SIG-M5 (cell line): ENCODE results near the gene PIK3IP1.
"Not testable (repeated sequence)": the region's sequence is repeated elsewhere in the genome, so short reads cannot be mapped to it uniquely, and the experiment has no call there.

Source experiments
- DNase-seq: peaks from one replicate; lab custom pipeline; 2025; lab: John Stamatoyannopoulos, UW

PIK3IP1 gene, protein sequence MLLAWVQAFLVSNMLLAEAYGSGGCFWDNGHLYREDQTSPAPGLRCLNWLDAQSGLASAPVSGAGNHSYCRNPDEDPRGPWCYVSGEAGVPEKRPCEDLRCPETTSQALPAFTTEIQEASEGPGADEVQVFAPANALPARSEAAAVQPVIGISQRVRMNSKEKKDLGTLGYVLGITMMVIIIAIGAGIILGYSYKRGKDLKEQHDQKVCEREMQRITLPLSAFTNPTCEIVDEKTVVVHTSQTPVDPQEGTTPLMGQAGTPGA

DNA sequence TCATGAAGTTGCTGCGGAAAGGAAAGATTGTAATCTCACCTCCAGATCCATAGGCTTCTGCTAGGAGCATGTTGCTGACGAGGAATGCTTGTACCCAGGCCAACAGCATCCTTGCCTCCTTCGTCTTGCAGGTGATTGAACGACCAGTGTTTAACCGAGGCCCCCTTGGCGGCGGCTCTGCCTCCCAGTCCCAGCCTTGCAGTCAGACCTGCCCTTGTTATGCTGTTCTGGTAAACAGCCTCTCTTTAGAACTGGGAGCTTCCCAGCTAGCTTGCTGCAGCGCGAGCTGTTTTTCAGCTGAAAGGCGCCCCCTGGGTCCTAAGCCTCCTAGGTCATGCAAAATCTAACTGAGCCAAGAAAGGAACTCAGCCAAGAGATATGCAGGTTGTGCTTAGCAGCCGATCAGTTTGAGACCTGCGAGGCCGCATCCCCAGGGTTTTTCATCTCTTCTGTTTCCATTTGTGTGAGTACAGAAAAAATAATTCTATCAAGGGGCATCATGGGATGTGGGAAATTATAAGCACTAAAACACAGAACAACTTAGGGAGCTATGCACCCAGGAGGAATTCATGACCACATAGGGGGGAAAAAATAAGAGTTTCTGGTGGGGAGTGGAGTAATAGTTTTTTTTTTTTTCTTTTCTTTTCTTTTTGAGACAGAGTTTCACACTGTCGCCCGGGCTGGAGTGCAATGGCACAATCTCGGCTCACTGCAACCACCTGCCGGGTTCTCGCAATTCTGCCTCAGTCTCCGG, at the start of gene PIK3IP1:
Gene PIK3IP1 (minus strand): TSS at position 253 of the 754 bp plus-strand sequence. CDS start 144 bp downstream, at position 109.
- DNase-seq, result peak; percentile 48

DNA sequence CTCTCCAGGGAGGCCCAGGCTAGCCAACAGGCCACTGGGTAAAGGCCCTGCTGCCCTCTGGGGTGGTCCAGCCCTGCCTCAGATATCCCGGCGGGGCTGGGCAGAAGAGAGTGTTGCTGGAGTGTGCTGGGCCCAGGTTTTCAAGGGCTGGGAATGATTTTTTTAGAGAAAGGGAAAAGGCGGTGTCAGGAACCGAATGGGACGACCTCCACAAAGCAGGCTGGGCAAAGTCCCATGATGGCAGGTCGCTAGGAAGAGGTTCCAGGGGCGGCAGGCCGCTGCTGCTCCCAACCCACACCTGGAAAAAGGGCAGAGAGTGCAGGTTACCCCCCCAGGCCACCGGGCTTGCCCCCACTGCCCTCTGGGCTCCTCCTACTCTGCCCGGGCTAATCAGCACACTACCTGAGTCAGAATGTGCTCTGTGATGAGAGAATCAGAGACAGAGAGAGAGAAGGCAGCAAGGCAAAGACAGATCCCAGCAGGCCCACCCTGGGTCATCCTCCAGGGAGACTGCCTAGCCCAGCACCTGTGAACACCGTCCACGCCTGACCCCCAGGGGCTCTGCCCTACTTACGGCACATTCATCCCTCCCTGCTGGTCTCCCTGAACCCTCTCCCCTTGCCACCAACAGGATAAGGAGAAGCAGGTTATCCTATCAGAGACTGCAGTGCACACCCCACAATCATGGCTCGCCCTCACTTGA, 49.2 kb upstream of the PIK3IP1 start:
- no peak for DNase-seq

DNA sequence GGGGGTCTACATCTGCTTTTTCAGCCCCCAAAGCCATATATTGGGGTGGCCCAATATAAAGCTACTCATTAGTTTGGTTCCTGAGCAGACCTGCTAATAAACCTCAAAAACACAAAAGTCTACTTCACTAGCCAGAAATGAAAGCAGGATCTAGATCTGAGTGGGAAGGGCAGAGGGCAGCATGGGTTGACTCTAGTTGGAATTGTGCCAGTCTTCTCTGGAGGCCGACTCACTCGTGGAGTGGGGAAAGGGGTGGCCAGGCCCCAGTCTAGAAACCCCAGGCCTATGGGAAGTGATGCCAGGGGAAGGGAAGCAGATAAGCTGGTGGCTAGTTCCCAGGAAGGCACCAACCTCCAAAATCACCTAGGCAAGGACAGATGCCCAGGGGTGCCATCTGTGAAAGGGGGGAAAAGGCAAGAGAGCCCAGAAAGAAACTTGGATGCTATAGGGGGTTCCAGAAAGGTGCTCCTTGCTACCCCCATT, 48.5 kb upstream of the PIK3IP1 start:
- DNase-seq, result no peak

DNA sequence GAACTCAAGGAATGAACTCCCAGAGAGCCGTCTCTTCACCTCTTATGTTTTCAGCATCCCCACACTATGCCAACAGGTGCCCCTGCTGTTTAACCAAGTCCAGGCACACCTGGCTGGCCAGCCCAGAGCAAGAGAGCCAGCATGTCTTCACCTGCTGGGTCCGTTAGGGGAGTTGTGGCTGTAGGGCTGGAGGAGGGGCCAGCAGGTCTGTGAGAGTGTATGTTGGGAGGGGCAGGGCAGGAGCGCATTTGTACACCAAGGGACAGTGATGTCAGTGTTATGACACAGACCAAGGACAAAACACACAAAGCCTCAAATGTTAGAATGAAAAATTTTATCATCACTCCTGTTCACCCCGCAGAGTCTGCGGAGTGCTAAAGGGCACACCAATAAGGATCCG, 48.1 kb upstream of the PIK3IP1 start:
- no peak for DNase-seq

DNA sequence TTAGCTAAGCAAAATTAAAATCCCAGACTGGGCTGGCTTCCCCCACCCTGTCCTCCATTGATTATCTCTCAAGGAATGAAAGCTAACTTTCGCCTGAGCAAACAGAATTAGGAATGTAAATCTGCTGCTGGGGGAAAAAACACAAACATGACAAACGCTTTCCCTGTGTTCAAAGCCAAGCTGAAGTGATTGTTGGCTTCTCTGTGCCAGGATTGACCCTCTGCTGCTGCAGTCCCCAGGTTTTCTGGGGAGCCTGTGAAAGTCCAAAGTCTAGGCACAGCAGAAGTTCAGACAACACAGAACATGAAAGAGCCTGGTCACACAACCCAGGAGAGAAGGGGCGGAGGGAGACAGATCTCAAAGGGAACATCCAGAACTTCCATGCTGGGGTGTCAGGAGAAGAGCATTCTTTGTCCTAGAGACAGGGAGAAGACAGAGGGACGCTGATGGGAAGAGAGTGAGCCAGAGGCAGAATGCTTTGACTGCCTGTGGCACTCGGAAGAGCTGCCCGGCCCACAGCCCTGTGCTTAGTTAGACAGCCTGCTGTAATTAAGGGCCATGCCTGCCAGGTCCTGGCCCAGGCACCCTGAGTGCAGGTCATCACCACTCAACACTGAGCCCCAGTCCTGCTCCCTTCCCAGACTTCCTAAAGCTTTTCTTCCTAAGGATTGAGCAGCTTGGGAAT, 47.0 kb upstream of the PIK3IP1 start:
- no peak for DNase-seq

DNA sequence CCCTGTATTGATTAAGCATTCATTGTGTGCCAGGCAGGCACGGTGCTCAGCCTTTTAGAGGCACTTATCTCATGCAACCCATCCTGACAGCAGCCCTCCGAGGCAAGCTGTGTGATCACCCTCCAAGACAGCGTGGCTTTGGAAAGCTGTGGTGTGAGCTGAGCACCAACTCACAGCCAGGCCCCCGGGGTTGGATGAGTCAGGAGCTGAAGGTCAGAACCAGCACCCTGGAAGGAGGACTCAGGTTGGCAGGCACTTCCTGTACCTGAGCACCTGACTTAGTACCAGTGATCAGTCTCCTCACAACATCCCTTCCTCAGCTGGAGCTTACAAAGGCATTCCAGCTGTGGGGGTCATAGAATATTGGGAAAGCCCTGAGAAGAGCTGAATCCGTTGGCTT, 44.9 kb upstream of the PIK3IP1 start:
- no peak for DNase-seq

DNA sequence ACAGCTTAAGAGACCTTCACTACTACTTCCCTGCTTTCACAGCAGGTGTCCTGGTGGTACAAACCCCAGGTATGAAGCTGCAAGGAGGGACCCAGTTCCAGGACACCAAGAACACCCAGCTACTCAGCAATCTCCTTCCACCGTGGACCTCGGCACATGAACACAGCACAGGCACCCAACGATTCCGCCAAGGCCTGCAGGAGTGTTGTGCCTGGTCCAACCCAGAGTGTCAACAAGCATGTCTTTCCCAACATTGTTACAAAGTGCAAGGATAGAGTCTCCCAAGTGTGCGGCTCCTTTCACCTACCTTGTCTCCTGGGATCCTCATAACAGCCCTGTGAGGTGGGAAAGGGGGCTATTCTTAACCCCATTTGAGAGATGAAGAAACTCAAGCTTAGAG, 42.0 kb upstream of the PIK3IP1 start:
- no peak for DNase-seq

DNA sequence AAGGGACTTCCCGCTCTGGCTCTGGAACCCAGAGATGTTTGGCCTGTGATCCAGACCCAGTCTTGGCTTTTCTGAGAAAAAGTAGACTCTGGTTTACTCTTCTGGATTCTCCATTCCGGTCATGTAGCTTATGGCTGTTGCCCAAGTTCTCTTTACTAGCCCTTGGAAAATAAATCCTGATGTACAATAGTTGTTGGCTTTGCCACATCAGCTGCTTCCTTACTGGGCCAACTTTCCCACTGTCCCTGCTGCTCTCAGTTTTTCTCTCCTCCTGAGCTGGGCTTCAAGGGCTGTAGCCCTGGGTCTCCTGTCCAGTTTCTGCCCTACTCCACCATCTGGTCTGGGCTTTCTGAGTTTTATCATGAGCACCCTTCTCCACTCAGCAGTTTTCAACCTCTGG, 41.4 kb upstream of the PIK3IP1 start:
- no peak for DNase-seq

DNA sequence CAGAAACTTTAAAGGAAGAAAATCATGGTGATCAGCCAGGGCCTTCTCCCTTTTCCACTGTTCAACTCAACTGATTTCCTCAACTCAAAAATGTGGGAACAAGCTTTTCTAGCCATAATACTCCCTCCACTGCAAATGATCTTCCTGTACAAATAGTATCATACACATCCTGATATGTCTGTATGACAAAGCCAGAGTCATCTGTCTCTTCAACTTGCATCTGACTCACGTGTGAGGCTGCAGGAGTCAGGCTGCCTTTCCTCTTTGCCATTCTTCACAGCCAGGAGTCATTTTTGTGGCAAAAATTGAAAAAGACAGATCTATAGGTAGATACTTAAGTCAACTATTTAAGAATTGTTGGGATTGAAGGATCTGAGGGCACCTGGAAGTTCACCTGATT, 40.6 kb upstream of the PIK3IP1 start:
- no peak for DNase-seq

DNA sequence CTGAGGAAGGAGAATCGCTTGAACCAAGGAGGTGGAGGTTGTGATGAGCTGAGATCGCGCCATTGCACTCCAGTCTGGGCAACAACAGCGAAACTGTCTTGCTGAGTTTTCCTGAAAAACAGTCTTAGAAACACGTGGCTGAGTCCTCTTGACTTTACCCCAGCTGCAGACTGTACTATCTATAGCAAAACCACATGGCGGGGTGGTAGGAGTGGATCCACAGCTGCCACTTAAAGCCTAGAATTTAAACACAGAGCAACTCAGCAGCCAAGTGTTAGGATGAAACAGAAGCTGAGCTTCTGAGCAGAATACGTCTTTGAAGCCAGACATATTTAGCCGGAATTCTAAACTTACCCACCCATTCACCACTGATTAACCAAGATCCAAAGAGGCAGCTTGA, 39.7 kb upstream of the PIK3IP1 start:
- no peak for DNase-seq

DNA sequence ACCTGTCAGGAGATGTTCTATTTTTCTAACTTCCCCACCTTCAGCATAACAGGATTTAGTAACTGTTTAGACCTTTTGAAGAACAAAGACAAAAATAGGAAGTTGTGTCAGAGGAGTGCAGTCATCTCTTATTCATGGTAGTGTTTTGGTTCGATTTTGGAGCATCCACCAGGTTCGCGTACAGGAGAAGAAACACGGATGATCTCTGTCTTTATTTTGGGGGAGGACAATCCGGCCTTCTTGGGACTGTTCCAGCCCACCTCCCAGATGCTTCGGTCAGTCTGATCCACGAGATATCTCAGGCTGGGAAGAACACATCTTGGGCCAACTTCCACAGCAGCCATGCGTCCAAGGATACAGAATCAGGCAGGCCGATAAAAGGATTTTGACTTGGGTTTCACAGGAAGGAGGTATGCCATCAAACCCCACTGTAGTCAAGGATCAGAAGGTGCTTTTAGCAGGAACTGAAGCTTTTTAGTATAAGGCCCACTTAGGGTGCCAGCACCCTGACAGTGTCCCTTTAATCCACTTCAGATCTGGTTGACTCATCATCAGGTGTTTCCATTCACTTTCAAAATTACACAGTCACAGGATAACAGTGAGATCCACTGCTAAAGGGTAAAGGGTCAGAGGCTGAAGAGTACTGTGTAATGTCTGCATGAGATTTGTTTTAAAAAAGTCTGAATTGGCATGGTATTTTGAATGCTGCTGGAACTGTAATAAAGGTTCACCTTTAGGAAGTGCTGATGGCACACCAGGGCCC, 37.3 kb upstream of the PIK3IP1 start:
- DNase-seq, result no peak

DNA sequence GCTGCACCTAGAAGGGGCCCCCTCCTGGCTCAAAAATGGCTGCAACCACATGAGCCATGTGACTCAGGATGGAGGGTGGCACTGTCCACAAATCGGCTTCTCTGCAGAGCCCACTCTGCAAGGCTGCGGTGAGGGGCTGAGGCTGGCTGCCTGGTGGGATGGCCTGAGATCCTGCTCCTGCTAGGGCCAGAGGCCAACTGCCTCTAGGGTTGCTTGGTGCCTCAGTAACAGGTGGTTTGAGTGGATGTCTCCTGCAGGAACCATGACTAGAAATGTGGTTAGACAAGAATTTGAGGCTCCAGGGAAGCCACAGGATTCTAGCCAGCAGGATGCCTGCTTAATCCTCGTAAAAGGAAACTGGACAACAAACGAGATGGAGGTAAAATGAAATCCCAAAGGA, 36.7 kb upstream of the PIK3IP1 start:
- no peak for DNase-seq

DNA sequence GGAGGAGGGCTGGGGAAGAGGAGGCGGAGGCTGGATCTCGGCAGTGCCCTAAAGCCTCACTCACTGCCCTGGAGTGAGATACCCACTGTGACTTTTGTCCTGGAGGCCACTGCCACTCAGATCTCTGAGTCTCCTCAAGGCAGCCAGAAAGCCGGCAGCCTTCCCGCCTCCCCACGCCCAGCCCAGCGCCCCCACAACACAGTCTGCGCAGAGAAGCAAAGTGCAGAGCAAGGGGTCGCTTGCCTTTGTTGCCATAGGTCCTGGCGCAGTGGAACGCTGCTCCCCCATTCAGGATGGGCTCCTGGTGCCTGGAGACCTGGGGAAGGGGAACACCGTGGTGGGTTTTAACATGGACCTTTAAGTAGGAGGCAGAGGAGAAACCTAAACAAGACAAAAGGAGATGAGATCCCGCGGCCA, 36.3 kb upstream of the PIK3IP1 start:
- DNase-seq, result no peak

DNA sequence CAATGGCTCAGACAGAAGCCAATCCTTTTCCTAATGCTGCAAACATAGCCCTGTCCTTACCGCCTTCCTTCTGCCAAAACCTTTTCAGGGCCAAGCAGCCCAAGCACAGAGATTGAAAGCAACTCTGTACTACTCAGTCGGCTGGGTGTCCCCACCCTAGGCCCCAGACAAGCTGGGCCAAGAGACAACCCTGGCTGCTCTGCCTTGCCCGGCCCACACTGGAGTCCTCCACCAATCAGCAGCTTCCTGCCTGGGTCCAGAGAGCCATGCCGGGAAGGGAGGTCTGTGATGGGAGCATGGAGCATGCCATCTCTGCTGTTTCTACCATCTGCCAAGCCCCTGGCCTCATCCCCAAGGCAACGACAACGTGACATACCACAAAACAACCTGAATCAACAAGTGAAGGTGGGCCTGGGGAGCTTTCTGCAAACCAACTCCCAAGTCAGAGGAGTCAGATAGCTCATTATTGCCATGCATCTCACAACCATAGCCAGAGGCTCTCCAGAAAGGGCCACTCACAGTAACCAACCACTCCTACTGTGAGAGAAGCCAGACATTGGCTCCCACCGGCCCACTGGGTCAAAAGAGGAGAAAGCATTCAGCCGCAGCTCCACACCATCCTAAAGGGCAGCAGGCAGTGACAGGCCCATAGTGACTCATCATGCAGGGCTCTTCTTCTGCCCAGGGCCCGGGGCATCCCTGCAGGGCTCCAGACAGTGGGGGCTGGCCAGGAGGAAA, 35.7 kb upstream of the PIK3IP1 start:
- DNase-seq, result no peak

DNA sequence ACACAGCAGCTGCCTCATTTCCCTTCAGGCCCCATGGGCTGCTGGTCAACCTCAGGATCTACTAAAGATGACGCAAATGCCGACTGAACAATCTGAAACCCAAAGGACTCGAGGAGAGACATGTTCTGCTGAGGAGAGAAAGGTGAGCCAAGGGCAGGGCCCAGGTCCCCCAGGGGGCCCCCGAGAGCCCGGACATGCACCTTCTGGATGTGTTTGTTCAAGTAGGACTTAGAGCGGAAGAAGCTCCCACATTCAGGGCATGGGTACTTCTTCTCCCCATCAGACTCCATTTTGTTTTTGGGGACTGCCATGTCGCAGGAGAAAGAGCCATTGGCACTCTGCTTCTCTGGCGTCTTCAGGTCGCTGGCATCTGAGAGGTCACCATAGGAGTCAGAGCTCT, 34.6 kb upstream of the PIK3IP1 start:
- no peak for DNase-seq

DNA sequence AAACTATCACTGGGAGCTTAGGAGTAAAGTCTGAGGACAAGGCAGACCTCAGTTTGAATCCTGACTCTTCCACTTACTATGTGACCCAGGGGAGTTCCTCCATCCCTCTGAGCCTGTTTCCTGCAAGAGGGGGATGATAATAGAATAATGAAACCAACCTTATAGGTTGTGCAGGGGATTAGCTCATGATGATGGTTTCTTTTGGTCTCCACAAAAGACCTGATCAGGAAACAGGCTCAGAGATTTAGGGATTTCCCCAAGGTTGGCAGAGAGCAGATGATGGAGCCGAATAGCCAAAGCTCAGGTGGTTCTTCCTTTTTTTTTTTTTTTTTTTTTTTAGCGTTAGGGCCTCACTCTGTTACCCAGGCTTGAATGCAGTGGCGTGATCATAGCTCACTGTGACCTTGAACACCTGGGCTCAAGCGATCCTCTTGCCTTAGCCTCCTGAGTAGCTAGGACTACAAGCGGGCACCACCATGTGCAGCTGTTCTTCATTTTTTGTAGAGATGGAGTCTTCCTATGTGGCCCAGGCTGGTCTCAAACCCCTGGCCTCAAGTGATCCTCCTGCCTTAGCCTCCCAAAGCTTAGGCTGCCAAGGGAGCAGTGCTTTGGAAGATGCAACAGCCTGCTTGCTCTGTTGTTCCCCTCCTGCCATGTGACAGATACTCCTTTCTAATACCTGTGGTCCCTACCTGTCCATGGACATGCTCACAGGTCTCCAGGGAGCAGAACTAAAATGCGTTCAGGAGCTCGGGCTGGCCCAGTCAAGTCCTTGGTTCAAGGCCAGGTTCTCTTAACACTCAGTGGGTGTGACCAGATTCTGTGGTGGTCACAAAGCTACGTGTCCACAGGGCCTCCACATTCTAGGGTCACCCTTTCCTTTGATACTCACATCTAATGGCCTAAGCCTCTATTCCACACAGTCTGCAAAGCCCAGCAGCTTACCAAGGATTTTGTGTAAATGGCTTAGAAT, 31.6 kb upstream of the PIK3IP1 start:
- no peak for DNase-seq

DNA sequence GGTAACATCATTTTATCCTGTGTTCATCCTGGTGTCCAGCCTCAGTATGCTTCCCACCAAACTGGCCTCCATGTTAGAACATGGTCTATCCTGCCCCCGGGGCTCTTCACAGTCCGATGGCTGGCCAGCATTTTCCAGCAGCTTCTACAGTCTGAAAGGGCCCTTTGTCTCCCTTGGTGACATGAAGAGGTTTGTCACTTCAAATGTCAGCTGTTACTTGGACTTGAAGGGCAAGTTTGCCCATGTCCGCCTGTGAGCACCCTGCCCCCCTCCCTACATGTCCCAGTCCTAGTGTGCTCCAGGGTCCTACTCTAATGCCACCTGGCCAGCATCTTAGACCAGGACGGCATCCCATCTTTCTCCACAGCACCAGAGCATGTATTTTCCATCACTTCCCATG, 29.1 kb upstream of the PIK3IP1 start:
- DNase-seq, result no peak

DNA sequence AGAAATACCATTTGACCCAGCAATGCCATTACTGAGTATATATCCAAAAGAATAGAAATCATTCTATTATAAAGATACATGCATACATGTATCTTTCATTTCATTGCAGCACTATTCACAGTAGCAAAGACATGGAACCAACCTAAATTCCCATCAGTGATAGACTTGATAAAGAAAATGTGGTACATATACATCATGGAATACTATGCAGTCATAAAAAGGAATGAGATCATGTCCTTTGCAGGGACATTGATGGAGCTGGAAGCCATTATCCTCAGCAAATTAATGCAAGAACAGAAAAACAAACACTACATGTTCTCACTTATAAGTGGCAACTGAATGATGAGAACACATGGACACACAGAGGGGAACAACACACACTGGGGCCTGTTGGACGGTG, 21.9 kb upstream of the PIK3IP1 start:
- DNase-seq, result not testable (repeated sequence)

DNA sequence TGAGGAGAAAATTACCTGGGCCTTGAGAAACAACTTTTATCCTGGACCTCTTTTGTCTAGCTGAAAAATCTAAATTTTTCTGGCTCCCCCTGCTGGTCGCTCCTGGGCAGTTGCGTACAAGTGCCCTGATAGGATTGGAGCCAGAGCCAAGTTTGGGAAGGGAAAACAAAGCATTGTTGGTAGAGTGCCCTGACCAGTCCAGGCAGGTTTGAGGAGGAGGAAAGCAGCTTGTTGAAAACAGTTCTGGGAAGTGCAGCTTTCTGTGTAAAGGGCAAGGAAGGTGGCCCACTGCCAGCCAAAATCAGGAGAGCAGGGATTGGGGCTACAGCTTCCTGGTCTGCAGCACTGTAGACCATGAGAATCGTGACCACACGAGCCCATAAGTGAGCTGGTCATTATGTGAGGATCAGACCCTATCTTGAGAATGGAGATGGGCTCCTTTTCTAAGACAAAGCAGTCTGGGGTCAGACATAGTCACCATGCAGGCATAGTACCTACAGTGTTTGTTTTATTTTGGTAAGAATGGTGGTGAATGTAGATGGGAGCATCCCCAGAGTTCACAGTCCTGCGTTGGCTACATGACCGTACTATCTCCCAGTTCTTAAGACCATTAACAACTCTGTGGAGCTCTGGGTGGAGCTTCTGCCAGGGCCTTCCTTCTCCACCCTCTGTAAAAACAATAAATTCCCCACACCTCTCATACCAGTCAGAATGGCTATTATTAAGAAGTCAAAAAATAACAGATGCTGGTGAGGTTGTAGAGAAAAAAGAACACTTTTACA, 21.3 kb upstream of the PIK3IP1 start:
- no peak for DNase-seq
